ENCODE data around the gene PEAK1.
"Not testable (repeated sequence)": the region's sequence is repeated elsewhere in the genome, so short reads cannot be mapped to it uniquely, and the experiment has no call there.

The PEAK1 gene

GRCh38 chr15:77221708-77222107, 198.2 kb downstream of the PEAK1 start:
- no peak for DNase-seq (ENCODE audit: low read depth)

- DNase-seq (ENCODE audit: low read depth), result no peak
These were observed 198.7 kb downstream of the PEAK1 start for GRCh38 chr15:77221174-77221573.

- DNase-seq (ENCODE audit: low read depth), result no peak
These were observed 200.1 kb downstream of the PEAK1 start for GRCh38 chr15:77219841-77220240.

GRCh38 chr15:77209221-77209620, 210.7 kb downstream of the PEAK1 start:
- no peak for DNase-seq (ENCODE audit: low read depth)

GRCh38 chr15:77208241-77208640, 211.7 kb downstream of the PEAK1 start:
- DNase-seq (ENCODE audit: low read depth), result no peak

- no peak for DNase-seq (ENCODE audit: low read depth)
These were observed 218.2 kb downstream of the PEAK1 start for GRCh38 chr15:77201665-77202064.

GRCh38 chr15:77196381-77196780, 223.5 kb downstream of the PEAK1 start:
- DNase-seq (ENCODE audit: low read depth), result no peak

GRCh38 chr15:77195586-77195985, 224.3 kb downstream of the PEAK1 start:
- no peak for DNase-seq (ENCODE audit: low read depth)

GRCh38 chr15:77192451-77192850, 227.5 kb downstream of the PEAK1 start:
- DNase-seq (ENCODE audit: low read depth), result no peak

- no peak for DNase-seq (ENCODE audit: low read depth)
These were observed 228.6 kb downstream of the PEAK1 start for GRCh38 chr15:77191230-77191834.

- DNase-seq (ENCODE audit: low read depth), result no peak
These were observed 232.0 kb downstream of the PEAK1 start for GRCh38 chr15:77187751-77188464.

GRCh38 chr15:77186594-77187011, 233.3 kb downstream of the PEAK1 start:
- no peak for DNase-seq (ENCODE audit: low read depth)

GRCh38 chr15:77185242-77185785, 234.6 kb downstream of the PEAK1 start:
- DNase-seq (ENCODE audit: low read depth), result no peak

GRCh38 chr15:77184352-77184751, 235.6 kb downstream of the PEAK1 start:
- DNase-seq (ENCODE audit: low read depth), result not testable (repeated sequence)

GRCh38 chr15:77183066-77183465, 236.8 kb downstream of the PEAK1 start:
- no peak for DNase-seq (ENCODE audit: low read depth)

- no peak for DNase-seq (ENCODE audit: low read depth)
These were observed 238.4 kb downstream of the PEAK1 start for GRCh38 chr15:77181305-77182074.

GRCh38 chr15:77180757-77181156, 239.1 kb downstream of the PEAK1 start:
- DNase-seq (ENCODE audit: low read depth), result no peak

GRCh38 chr15:77180270-77180669, 239.6 kb downstream of the PEAK1 start:
- no peak for DNase-seq (ENCODE audit: low read depth)

- no peak for DNase-seq (ENCODE audit: low read depth)
These were observed 240.3 kb downstream of the PEAK1 start for GRCh38 chr15:77179541-77179998.

- no peak for DNase-seq (ENCODE audit: low read depth)
These were observed 241.5 kb downstream of the PEAK1 start for GRCh38 chr15:77178411-77178810.

GRCh38 chr15:77176148-77176547, 243.8 kb downstream of the PEAK1 start:
- DNase-seq (ENCODE audit: low read depth), result not testable (repeated sequence)

GRCh38 chr15:77173487-77173886, 246.4 kb downstream of the PEAK1 start:
- no peak for DNase-seq (ENCODE audit: low read depth)

Data from activated T-helper 9 cell treated with anti-CD3 and anti-CD28 coated beads, Interleukin-2, amount 50 U/mL, for 16 hours (primary cell).